PC-9 (cell line): ENCODE data around the gene PGAP3. TPM values are rescaled to one million over a fixed set of nuclear protein-coding genes. Genes with fewer than 3 reads are reported as not detected.

Experiments
- BruUV-seq: library from RNA; stranded (reverse); fragments of 400-500 nt; replicated peaks from 2 replicates; lab custom pipeline; 2021; lab: Mats Ljungman, UMichigan
- CTCF ChIA-PET: fragments of 300-600 bp; sonication (Branson Sonifier 250); formaldehyde crosslinking; loops from one replicate; lab custom pipeline; 2022; ENCODE audit warnings: antibody characterized with exemption; lab: Charles Lee
- POLR2A ChIA-PET: fragments of 300-600 bp; sonication (Branson Sonifier 250); formaldehyde crosslinking; loops from one replicate; lab custom pipeline; 2022; ENCODE audit warnings: antibody characterized with exemption; ENCODE audit not compliant: unreplicated experiment; lab: Charles Lee
- DNase-seq, 2 experiments: peaks; one replicate each; pipeline versions ENCODE4 v3.0.0 to v3.0.0-alpha.2; 2015 to 2022; ENCODE audit warnings: mixed read lengths in 1 of 2
- H2AFZ ChIP-seq: fragments of 200-600 bp; sonication (generic); 2 replicates; pipeline ENCODE4 v1.8.1; 2017; ENCODE audit warnings: antibody characterized with exemption
- H3F3A ChIP-seq: fragments of 200-600 bp; sonication (generic); 2 replicates; pipeline ENCODE4 v1.8.1; 2017; ENCODE audit warnings: antibody characterized with exemption, mild to moderate bottlenecking, low read depth; ENCODE audit not compliant: insufficient read depth
- H3K27ac ChIP-seq: fragments of 200-600 bp; sonication (generic); 2 replicates; pipeline ENCODE4 v1.6.1; 2016; ENCODE audit warnings: mixed run types
- H3K27me3 ChIP-seq: fragments of 200-600 bp; sonication (generic); 2 replicates; pipeline ENCODE4 v1.6.1; 2016; ENCODE audit warnings: low read depth, mixed run types; ENCODE audit not compliant: insufficient read depth
- H3K36me3 ChIP-seq: fragments of 200-600 bp; sonication (generic); 2 replicates; pipeline ENCODE4 v1.6.1; 2016; ENCODE audit warnings: low read depth, mixed run types
- H3K4me1 ChIP-seq: fragments of 200-600 bp; sonication (generic); replicated peaks from 2 replicates; pipeline ENCODE4 v1.6.1; 2016; ENCODE audit warnings: mixed run types; ENCODE audit not compliant: insufficient read depth
- H3K4me2 ChIP-seq: fragments of 200-600 bp; sonication (generic); 2 replicates; pipeline ENCODE4 v1.6.1; 2017; ENCODE audit warnings: mixed run types
- H3K4me3 ChIP-seq: fragments of 200-600 bp; sonication (generic); 2 replicates; pipeline ENCODE4 v1.6.1; 2016; ENCODE audit warnings: mixed run types
- H3K79me2 ChIP-seq: fragments of 200-600 bp; sonication (generic); 2 replicates; pipeline ENCODE4 v1.6.1; 2017; ENCODE audit warnings: low read depth, mixed run types
- H3K9me2 ChIP-seq: fragments of 200-600 bp; sonication (generic); 2 replicates; pipeline ENCODE4 v1.8.1; 2017; ENCODE audit warnings: mild to moderate bottlenecking; ENCODE audit not compliant: insufficient read depth
- H3K9me3 ChIP-seq: fragments of 200-600 bp; sonication (generic); 2 replicates; pipeline ENCODE4 v1.8.1; 2016; ENCODE audit warnings: low read depth; ENCODE audit not compliant: insufficient read depth
- H4K20me1 ChIP-seq: fragments of 200-600 bp; sonication (generic); 2 replicates; pipeline ENCODE4 v1.8.1; 2017; ENCODE audit not compliant: insufficient read depth
- EZH2 ChIP-seq: fragments of 200-600 bp; sonication (generic); IDR thresholded peaks from 2 replicates; pipeline ENCODE4 v1.8.0; 2017; ENCODE audit warnings: antibody characterized with exemption, low read depth
- intact Hi-C: fragments of 100-400 bp; cut with micrococcal nuclease; formaldehyde crosslinking; loops from one replicate; pipeline ENCODE4 v1.10.0; 2022; ENCODE audit not compliant: unreplicated experiment
- total RNA-seq: library from RNA; stranded (reverse); gene quantifications from 2 replicates; pipeline ENCODE4 v1.2.3, GENCODE V29; 2021
- TF ChIP-seq, protein P1 (sequence below): fragments of 200-600 bp; sonication (generic); conservative IDR thresholded peaks from 2 replicates; pipeline ENCODE4 v1.6.1; 2017; ENCODE audit warnings: mixed run types, antibody characterized with exemption, mild to moderate bottlenecking, moderate library complexity

PGAP3 gene
- total RNA-seq, 1 experiment from 2014 or later = 15.0 TPM

DNA sequence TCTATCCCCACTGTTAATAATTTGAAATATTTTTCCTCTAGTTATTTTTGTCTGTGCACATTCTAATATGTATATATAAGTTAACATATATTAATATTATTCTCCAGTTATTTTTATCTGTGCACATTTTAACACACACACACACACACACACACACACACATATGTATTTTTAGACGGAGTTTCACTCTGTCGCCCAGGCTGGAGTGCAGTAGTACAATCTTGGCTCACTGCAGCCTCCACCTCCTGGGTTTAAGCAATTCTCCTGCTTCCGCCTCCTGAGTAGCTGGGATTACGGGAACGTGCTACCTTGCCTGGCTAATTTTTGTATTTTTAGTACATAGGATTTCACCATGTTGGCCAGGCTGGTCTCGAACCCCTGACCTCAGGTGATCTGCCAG lies 29.8 kb upstream of the PGAP3 start:
- no peaks in the 10 kb centered on the region for H3K4me1 ChIP-seq
- no peaks in the 10 kb centered on the region for H4K20me1 ChIP-seq
- H2AFZ ChIP-seq = no peak overlapping the region
- no peaks in the 10 kb centered on the region for H3K27me3 ChIP-seq
- no peak overlapping the region for H3K27ac ChIP-seq
- TF ChIP-seq EZH2 = no peak
- TF ChIP-seq, protein P1, sequence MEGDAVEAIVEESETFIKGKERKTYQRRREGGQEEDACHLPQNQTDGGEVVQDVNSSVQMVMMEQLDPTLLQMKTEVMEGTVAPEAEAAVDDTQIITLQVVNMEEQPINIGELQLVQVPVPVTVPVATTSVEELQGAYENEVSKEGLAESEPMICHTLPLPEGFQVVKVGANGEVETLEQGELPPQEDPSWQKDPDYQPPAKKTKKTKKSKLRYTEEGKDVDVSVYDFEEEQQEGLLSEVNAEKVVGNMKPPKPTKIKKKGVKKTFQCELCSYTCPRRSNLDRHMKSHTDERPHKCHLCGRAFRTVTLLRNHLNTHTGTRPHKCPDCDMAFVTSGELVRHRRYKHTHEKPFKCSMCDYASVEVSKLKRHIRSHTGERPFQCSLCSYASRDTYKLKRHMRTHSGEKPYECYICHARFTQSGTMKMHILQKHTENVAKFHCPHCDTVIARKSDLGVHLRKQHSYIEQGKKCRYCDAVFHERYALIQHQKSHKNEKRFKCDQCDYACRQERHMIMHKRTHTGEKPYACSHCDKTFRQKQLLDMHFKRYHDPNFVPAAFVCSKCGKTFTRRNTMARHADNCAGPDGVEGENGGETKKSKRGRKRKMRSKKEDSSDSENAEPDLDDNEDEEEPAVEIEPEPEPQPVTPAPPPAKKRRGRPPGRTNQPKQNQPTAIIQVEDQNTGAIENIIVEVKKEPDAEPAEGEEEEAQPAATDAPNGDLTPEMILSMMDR = no peak
- H3K79me2 ChIP-seq = no peaks in the 10 kb centered on the region
- BruUV-seq = no TSS peak
- no peaks in the 10 kb centered on the region for H3K9me2 ChIP-seq
- intact Hi-C loops = no loop called here
- H3K4me2 ChIP-seq = no peak overlapping the region
- DNase-seq = no peak
- ChIA-PET CTCF (no interaction called here), POLR2A (no interaction called here)
- H3K4me3 ChIP-seq = no peak overlapping the region
- no peaks in the 10 kb centered on the region for H3K9me3 ChIP-seq
- no peaks in the 10 kb centered on the region for H3K36me3 ChIP-seq
- H3F3A ChIP-seq = peaks cover 3% of the 10 kb centered on the region; the same call in 1 of the 2 replicates

DNA sequence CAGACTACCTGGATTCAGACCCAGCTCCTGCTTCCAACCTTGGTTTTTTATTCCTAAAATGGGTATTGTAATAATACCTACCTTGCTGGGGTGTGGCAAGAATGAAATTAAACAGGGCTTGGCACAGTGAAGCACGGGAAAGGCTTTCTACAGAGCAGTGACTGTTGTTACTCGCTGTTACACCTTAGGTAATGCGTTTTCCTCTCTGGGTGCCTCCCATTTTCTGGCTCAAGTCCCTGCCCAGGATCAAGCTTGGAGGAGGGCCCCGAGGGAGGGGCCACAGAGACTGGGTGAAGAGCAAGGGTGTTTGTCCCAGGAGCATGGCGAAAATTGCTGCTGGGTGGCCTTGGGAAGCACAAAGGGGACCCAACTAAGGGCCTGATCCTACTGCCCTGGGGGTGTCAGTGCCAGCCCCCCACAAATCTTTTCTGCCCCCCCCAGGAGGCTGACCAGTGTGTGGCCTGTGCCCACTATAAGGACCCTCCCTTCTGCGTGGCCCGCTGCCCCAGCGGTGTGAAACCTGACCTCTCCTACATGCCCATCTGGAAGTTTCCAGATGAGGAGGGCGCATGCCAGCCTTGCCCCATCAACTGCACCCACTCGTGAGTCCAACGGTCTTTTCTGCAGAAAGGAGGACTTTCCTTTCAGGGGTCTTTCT lies 29.2 kb upstream of the PGAP3 start:
- no peak for DNase-seq
- Histone ChIP-seq H3K36me3 (no peaks in the 10 kb centered on the region), H3K4me2 (no peak overlapping the region), H3K4me1 (no peaks in the 10 kb centered on the region), H3K9me3 (no peaks in the 10 kb centered on the region), H3K27ac (no peak overlapping the region), H4K20me1 (no peaks in the 10 kb centered on the region), H3K4me3 (no peak overlapping the region), H3K9me2 (no peaks in the 10 kb centered on the region), H2AFZ (no peak overlapping the region), H3K27me3 (no peaks in the 10 kb centered on the region), H3K79me2 (no peaks in the 10 kb centered on the region), H3F3A (peaks cover 3% of the 10 kb centered on the region; the same call in 1 of the 2 replicates)
- CTCF ChIA-PET = no interaction called here
- no TSS peak for BruUV-seq
- intact Hi-C loops = no loop called here
- POLR2A ChIA-PET = no interaction called here
- TF ChIP-seq, protein P1 = no peak
- TF ChIP-seq EZH2 = no peak

DNA sequence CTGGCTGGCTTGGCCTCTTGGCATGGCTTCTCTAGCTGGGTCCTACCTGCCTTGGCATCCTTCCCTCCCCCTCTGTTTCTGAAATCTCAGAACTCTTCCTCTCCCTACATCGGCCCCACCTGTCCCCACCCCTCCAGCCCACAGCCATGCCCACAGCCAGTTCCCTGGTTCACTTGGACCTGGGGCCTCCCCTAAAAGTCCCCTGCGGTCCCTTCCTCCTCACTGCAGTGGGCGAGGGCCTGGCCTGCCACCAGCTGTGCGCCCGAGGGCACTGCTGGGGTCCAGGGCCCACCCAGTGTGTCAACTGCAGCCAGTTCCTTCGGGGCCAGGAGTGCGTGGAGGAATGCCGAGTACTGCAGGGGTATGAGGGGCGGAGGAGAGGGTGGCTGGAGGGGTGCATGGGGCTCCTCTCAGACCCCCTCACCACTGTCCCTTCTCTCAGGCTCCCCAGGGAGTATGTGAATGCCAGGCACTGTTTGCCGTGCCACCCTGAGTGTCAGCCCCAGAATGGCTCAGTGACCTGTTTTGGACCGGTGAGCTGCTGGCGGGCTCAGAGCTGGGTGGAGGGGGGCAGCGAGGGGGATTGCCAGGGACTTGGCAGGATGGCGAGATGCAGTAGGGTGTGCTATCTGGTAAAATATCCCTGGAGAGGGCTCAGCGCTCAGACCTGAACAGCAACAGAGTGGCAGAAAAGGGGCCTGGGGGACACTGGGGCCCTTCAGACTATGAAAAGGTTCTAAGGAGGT lies 28.4 kb upstream of the PGAP3 start:
- no peak for TF ChIP-seq EZH2
- H3K4me2 ChIP-seq = no peak overlapping the region
- no peak overlapping the region for H3K27ac ChIP-seq
- H3K4me1 ChIP-seq = no peaks in the 10 kb centered on the region
- no peaks in the 10 kb centered on the region for H3K79me2 ChIP-seq
- intact Hi-C loops = no loop called here
- CTCF ChIA-PET = interaction anchor here (0.7 kb wide), 1 partner anchor 166 kb away, joined by 3 read pairs; no protein-coding TSS in a partner anchor
- no peak overlapping the region for H2AFZ ChIP-seq
- no TSS peak for BruUV-seq
- H3K9me2 ChIP-seq = no peaks in the 10 kb centered on the region
- no peak overlapping the region for H3K4me3 ChIP-seq
- peaks cover 3% of the 10 kb centered on the region; the same call in 1 of the 2 replicates for H3F3A ChIP-seq
- DNase-seq = no peak
- POLR2A ChIA-PET = no interaction called here
- no peaks in the 10 kb centered on the region for H3K36me3 ChIP-seq
- H3K9me3 ChIP-seq = no peaks in the 10 kb centered on the region
- H3K27me3 ChIP-seq = no peaks in the 10 kb centered on the region
- no peaks in the 10 kb centered on the region for H4K20me1 ChIP-seq
